Neural progenitor cell (in vitro differentiated cells): Measurements from ENCODE around the gene RND2. TPM values are rescaled to one million over a fixed set of nuclear protein-coding genes. Genes with fewer than 3 reads are reported as not detected.
"Not testable (repeated sequence)": the region's sequence is repeated elsewhere in the genome, so short reads cannot be mapped to it uniquely, and the experiment has no call there.

Experiments
- DNase-seq: peaks from one replicate; pipeline ENCODE4 v3.0.0-alpha.2; 2016; ENCODE audit warnings: low spot score
- H2AFZ ChIP-seq: fragments of 200-600 bp; sonication (generic); replicated peaks from 2 replicates; pipeline ENCODE4 v1.6.1; 2016; ENCODE audit warnings: antibody characterized with exemption
- H3F3A ChIP-seq: fragments of 200-600 bp; sonication (generic); 2 replicates; pipeline ENCODE4 v1.6.1; 2016; ENCODE audit warnings: antibody characterized with exemption, low read depth
- H3K27ac ChIP-seq: fragments of 200-600 bp; sonication (generic); 2 replicates; pipeline ENCODE4 v1.5.1; 2016; ENCODE audit warnings: mild to moderate bottlenecking
- H3K27me3 ChIP-seq: fragments of 200-600 bp; sonication (generic); 2 replicates; pipeline ENCODE4 v1.6.1; 2016; ENCODE audit warnings: mild to moderate bottlenecking, moderate library complexity
- H3K36me3 ChIP-seq: fragments of 200-600 bp; sonication (generic); 2 replicates; pipeline ENCODE4 v1.5.1; 2016
- H3K4me1 ChIP-seq: fragments of 200-600 bp; sonication (generic); 2 replicates; pipeline ENCODE4 v1.6.1; 2016; ENCODE audit warnings: mixed run types
- H3K4me2 ChIP-seq: fragments of 200-600 bp; sonication (generic); 2 replicates; pipeline ENCODE4 v1.6.1; 2016
- H3K4me3 ChIP-seq: fragments of 200-600 bp; sonication (generic); 2 replicates; pipeline ENCODE4 v1.5.1; 2016
- H3K79me2 ChIP-seq: fragments of 200-600 bp; sonication (generic); 2 replicates; pipeline ENCODE4 v1.6.1; 2016; ENCODE audit warnings: low read depth
- H3K9ac ChIP-seq: fragments of 200-600 bp; sonication (generic); 2 replicates; pipeline ENCODE4 v1.6.1; 2016
- H3K9me3 ChIP-seq: fragments of 200-600 bp; sonication (generic); 2 replicates; pipeline ENCODE4 v1.5.1; 2016; ENCODE audit warnings: low read depth
- H4K20me1 ChIP-seq: fragments of 200-600 bp; sonication (generic); 2 replicates; pipeline ENCODE4 v1.6.1; 2016; ENCODE audit warnings: low read depth
- H3K27ac Mint-ChIP-seq: 3 replicates; pipeline ENCODE4 v1.8.0; 2021; ENCODE audit warnings: mixed read lengths
- H3K27me3 Mint-ChIP-seq: 2 replicates; pipeline ENCODE4 v1.8.0; 2022; ENCODE audit warnings: low read depth, mild to moderate bottlenecking, inconsistent platforms, moderate library complexity, mixed read lengths; ENCODE audit not compliant: insufficient read depth
- H3K36me3 Mint-ChIP-seq: 3 replicates; pipeline ENCODE4 v1.8.0; 2021; ENCODE audit warnings: mixed read lengths
- H3K4me1 Mint-ChIP-seq: 3 replicates; pipeline ENCODE4 v1.8.0; 2021; ENCODE audit warnings: mixed read lengths
- H3K4me3 Mint-ChIP-seq: 3 replicates; pipeline ENCODE4 v1.8.0; 2021; ENCODE audit warnings: mild to moderate bottlenecking, moderate library complexity, mixed read lengths
- H3K9me3 Mint-ChIP-seq: 3 replicates; pipeline ENCODE4 v1.8.0; 2020; ENCODE audit warnings: mixed read lengths
- EZH2 ChIP-seq: fragments of 200-600 bp; sonication (generic); IDR thresholded peaks from 2 replicates; pipeline ENCODE4 v1.6.1; 2017; ENCODE audit warnings: antibody characterized with exemption, mild to moderate bottlenecking, moderate library complexity
- EZH2phosphoT487 ChIP-seq: fragments of 200-600 bp; sonication (generic); IDR thresholded peaks from 2 replicates; pipeline ENCODE4 v1.6.1; 2017; ENCODE audit warnings: antibody characterized with exemption
- total RNA-seq: library from RNA; depleted of rRNA; stranded (reverse); fragments of >200 nt; gene quantifications from 2 replicates; pipeline ENCODE4 v1.2.3, GENCODE V29; 2015; ENCODE audit warnings: low replicate concordance
- TF ChIP-seq, protein P1 (sequence below): fragments of 200-600 bp; sonication (generic); IDR thresholded peaks from 2 replicates; pipeline ENCODE4 v1.5.1; 2017; ENCODE audit warnings: antibody characterized with exemption, mild to moderate bottlenecking

Gene RND2
- total RNA-seq = 35.0 and 46.0 TPM in 2 replicates

- peak within 1 kb of the TSS; percentile 57 for H3K9ac ChIP-seq
- H2AFZ ChIP-seq = peak within 1 kb of the TSS; percentile 66
- Mint-ChIP-seq H3K27me3 (peaks cover 10% of the 10 kb centered on the region), H3K9me3 (peaks cover 2% of the 10 kb centered on the region), H3K4me1 (peaks cover 38% of the 10 kb centered on the region), H3K4me3 (peak within 1 kb of the TSS; percentile 95), H3K27ac (peak within 1 kb of the TSS; percentile 98), H3K36me3 (peaks cover 15% of the 10 kb centered on the region)
- no peaks in the 10 kb centered on the region for H3K27me3 ChIP-seq
- H3K9me3 ChIP-seq = no peaks in the 10 kb centered on the region
- H3F3A ChIP-seq = peaks cover 41% of the 10 kb centered on the region
- peak within 1 kb of the TSS; percentile 93 for H3K4me3 ChIP-seq
- TF ChIP-seq EZH2phosphoT487 = no peak
- TF ChIP-seq, protein P1, sequence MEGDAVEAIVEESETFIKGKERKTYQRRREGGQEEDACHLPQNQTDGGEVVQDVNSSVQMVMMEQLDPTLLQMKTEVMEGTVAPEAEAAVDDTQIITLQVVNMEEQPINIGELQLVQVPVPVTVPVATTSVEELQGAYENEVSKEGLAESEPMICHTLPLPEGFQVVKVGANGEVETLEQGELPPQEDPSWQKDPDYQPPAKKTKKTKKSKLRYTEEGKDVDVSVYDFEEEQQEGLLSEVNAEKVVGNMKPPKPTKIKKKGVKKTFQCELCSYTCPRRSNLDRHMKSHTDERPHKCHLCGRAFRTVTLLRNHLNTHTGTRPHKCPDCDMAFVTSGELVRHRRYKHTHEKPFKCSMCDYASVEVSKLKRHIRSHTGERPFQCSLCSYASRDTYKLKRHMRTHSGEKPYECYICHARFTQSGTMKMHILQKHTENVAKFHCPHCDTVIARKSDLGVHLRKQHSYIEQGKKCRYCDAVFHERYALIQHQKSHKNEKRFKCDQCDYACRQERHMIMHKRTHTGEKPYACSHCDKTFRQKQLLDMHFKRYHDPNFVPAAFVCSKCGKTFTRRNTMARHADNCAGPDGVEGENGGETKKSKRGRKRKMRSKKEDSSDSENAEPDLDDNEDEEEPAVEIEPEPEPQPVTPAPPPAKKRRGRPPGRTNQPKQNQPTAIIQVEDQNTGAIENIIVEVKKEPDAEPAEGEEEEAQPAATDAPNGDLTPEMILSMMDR = peak; percentile 83
- H3K27ac ChIP-seq = peak within 1 kb of the TSS; percentile 91
- H4K20me1 ChIP-seq = peaks cover 7% of the 10 kb centered on the region
- peak within 1 kb of the TSS; percentile 90 for H3K4me2 ChIP-seq
- peaks cover 36% of the 10 kb centered on the region for H3K79me2 ChIP-seq
- peak; percentile 97 for DNase-seq
- no peaks in the 10 kb centered on the region for H3K36me3 ChIP-seq
- H3K4me1 ChIP-seq = peaks cover 19% of the 10 kb centered on the region
Measured at GRCh38 chr17:43024407-43025289, at the start of gene RND2. RND2 (plus strand) TSS chr17:43025231; CDS start chr17:43025348, 117 bp downstream.

GRCh38 chr17:42975265-42975664 lies 49.8 kb upstream of the RND2 start:
- Histone ChIP-seq H3K79me2 (no peaks in the 10 kb centered on the region), H2AFZ (no peak overlapping the region), H3K27ac (no peak overlapping the region), H3K27me3 (no peaks in the 10 kb centered on the region), H3K9me3 (no peaks in the 10 kb centered on the region), H4K20me1 (no peaks in the 10 kb centered on the region), H3K9ac (no peak overlapping the region), H3K36me3 (no peaks in the 10 kb centered on the region), H3K4me1 (peaks cover 7% of the 10 kb centered on the region), H3K4me3 (no peak overlapping the region), H3K4me2 (no peak overlapping the region), H3F3A (peaks cover 10% of the 10 kb centered on the region)
- DNase-seq = no peak
- H3K9me3 Mint-ChIP-seq = no peaks in the 10 kb centered on the region
- peaks cover 9% of the 10 kb centered on the region for H3K4me1 Mint-ChIP-seq
- no peak overlapping the region for H3K27ac Mint-ChIP-seq
- H3K36me3 Mint-ChIP-seq = no peaks in the 10 kb centered on the region
- TF ChIP-seq EZH2 (no peak), EZH2phosphoT487 (no peak)
- TF ChIP-seq, protein P1 = no peak
- peaks cover 4% of the 10 kb centered on the region for H3K27me3 Mint-ChIP-seq
- H3K4me3 Mint-ChIP-seq = no peak overlapping the region

DNA sequence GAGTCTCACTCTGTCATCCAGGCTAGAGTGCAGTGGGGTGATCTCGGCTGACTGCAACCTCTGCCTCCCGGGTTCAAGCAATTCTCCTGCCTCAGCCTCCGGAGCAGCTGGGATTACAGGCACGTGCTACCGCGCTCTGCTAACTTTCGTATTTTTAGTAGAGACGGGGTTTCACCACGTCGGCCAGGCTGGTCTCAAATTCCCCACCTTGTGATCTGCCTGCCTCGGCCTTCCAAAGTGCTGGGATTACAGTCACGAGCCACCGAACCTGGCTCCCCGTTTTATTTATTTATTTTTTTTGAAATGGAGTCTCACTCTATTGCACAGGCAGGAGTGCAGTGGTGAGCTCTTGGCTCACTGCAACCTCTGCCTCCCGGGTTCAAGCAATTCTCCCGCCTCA lies 49.3 kb upstream of the RND2 start:
- not testable (repeated sequence) for H3K27me3 ChIP-seq, H3K36me3 ChIP-seq, H3K4me3 ChIP-seq, H3K9ac ChIP-seq, H3K27ac Mint-ChIP-seq, H2AFZ ChIP-seq, H3K4me2 ChIP-seq, H3K36me3 Mint-ChIP-seq, H4K20me1 ChIP-seq, H3K27ac ChIP-seq, H3K9me3 Mint-ChIP-seq, DNase-seq, H3K27me3 Mint-ChIP-seq, H3K79me2 ChIP-seq, H3K9me3 ChIP-seq, H3K4me1 ChIP-seq, H3K4me3 Mint-ChIP-seq
- peaks cover 11% of the 10 kb centered on the region for H3K4me1 Mint-ChIP-seq
- H3F3A ChIP-seq = peaks cover 10% of the 10 kb centered on the region
